ENCODE data around the gene PHTF2.
A peak's percentile ranks its signal among the peaks of the same experiment; 100 is the strongest.

PHTF2 gene

DNA sequence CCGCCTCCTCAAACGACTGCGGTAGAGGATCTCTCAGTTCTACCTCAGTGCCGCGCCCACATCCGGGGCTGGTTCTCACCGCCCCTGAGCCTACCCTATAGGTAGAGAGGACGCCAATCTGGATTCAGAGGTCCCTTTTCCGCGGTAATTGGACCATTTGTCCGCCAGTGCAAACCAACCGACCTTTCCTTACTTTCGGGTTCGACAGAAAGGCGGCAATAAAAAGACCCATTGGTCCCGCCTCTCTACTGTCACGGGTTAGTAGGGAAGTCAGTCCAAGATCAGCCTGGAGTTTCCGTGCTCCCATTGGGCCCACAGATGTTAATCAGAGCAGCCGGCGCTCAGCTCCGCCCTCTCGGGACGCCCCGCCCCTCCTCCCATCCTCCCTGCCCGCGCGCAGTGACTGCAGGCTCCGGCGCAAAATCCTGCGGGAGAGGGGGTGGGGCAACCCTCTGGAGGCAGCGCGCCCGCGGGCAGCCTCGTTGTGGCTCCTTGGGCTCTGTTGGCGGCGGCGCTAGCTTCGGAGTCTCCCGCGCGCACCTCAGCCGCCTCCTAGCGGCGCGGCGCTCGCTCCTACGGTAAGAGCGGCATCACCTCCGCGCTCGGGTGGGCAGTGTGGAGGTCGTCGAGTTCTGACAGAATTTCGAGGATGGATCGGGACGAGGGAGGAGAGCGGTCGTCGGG, at the start of gene PHTF2, which contains the start of gene TMEM60:
Gene PHTF2 (plus strand): TSS at position 380 of the 684 bp plus-strand sequence.
Gene TMEM60 (minus strand): TSS at position 41 of the 684 bp plus-strand sequence. CDS start 4,061 bp downstream, outside the sequence.
- peak within 1 kb of the TSS; percentile 94 for H3K4me3 ChIP-seq (ENCODE audit: low read length)

GRCh38 chr7:77752016-77752415, 46.6 kb upstream of the PHTF2 start:
- no peak overlapping the region for H3K4me3 ChIP-seq (ENCODE audit: low read length)
- TF ChIP-seq, protein P1, sequence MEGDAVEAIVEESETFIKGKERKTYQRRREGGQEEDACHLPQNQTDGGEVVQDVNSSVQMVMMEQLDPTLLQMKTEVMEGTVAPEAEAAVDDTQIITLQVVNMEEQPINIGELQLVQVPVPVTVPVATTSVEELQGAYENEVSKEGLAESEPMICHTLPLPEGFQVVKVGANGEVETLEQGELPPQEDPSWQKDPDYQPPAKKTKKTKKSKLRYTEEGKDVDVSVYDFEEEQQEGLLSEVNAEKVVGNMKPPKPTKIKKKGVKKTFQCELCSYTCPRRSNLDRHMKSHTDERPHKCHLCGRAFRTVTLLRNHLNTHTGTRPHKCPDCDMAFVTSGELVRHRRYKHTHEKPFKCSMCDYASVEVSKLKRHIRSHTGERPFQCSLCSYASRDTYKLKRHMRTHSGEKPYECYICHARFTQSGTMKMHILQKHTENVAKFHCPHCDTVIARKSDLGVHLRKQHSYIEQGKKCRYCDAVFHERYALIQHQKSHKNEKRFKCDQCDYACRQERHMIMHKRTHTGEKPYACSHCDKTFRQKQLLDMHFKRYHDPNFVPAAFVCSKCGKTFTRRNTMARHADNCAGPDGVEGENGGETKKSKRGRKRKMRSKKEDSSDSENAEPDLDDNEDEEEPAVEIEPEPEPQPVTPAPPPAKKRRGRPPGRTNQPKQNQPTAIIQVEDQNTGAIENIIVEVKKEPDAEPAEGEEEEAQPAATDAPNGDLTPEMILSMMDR (conservative IDR thresholded peaks at IDR 0.05; ENCODE audit: low read depth, low read length), result no peak
- DNase-seq (ENCODE audit: low read depth), result no peak

More for the DNA sequence above, at the start of gene PHTF2, which contains the start of gene TMEM60:
- DNase-seq (ENCODE audit: low read depth), result peak; percentile 99
- TF ChIP-seq, protein P1 (conservative IDR thresholded peaks at IDR 0.05; ENCODE audit: low read depth, low read length), result peak; percentile 56

GRCh38 chr7:77753173-77753572, 45.4 kb upstream of the PHTF2 start:
- TF ChIP-seq, protein P1 (conservative IDR thresholded peaks at IDR 0.05; ENCODE audit: low read depth, low read length), result no peak
- no peak for DNase-seq (ENCODE audit: low read depth)
- no peak overlapping the region for H3K4me3 ChIP-seq (ENCODE audit: low read length)

DNA sequence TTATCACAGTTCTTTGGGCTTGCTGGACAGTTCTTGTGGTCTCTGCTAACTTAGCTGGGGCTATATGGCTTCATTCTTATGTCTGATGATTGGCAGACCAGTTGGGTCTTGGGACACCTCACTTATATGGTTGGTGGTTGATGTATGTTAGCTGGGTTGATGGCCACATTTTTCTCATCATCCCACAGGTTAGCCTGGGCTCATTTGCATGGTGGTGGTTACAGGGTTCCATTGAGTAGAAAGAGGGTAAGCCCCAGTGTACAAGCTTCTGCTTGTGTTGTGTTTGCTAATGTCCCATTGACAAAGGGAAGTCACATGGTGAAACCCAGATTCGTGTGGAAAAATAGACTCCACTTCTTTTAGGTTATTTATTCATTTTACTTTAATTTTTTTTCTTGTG, 41.0 kb upstream of the PHTF2 start:
- TF ChIP-seq, protein P1 (conservative IDR thresholded peaks at IDR 0.05; ENCODE audit: low read depth, low read length), result no peak
- no peak for DNase-seq (ENCODE audit: low read depth)
- no peak overlapping the region for H3K4me3 ChIP-seq (ENCODE audit: low read length)

- TF ChIP-seq, protein P1 (conservative IDR thresholded peaks at IDR 0.05; ENCODE audit: low read depth, low read length), result peak; percentile 73
- DNase-seq (ENCODE audit: low read depth), result peak; percentile 20
- no peak overlapping the region for H3K4me3 ChIP-seq (ENCODE audit: low read length)
These were observed 39.2 kb upstream of the PHTF2 start for GRCh38 chr7:77759294-77759889.

DNA sequence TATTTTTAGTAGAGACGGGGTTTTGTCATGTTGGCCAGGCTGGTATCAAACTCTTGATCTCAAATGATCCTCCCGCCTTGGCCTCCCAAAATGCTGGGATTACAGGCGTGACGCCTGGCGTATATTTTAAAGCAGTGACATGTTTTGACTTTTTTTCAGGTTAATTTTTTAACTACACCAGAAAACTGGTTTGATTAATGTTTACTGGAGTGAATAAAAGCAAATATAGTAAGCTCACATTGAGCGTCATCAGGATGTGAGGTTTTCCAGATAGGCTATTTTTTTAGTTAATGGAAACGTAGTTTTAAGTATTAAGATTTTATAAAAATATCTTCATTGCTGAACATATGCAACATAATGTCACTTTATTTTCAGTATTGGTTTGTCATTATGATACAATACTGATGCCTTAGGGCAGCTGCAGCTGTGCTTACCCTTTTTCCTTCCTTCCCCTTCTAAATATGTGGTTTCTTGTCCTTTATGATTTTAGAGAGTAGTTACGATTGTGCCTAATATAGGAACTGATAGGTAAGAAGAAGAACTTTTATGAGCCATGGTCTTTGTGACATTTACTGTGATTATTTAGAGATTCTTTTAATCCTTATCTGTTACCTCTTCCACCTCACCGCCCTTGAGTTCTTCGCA, 37.6 kb upstream of the PHTF2 start:
- H3K4me3 ChIP-seq (ENCODE audit: low read length), result no peak overlapping the region

More for the DNA sequence above, 37.6 kb upstream of the PHTF2 start:
- no peak for DNase-seq (ENCODE audit: low read depth)
- TF ChIP-seq, protein P1 (conservative IDR thresholded peaks at IDR 0.05; ENCODE audit: low read depth, low read length), result no peak
